ENCODE results near the gene HHAT.

GRCh38 chr1:210381934-210382333 is 53.2 kb downstream of the HHAT start:
- TF ChIP-seq CTCF (IDR thresholded peaks at IDR 0.05; ENCODE audit: low read length) (no peak), EZH2 (IDR thresholded peaks at IDR 0.05; ENCODE audit: borderline replicate concordance, low read length) (no peak)

All from OCI-LY1 (cell line).